ENCODE data around the gene FBN1.

The FBN1 gene

GRCh38 chr15:48580736-48581135 lies 64.8 kb downstream of the FBN1 start:
- no peak for DNase-seq (ENCODE audit: low spot score)

- no peak for DNase-seq (ENCODE audit: low spot score)
Observed at GRCh38 chr15:48579945-48580671, 65.4 kb downstream of the FBN1 start.

- no peak for DNase-seq (ENCODE audit: low spot score)
Observed at GRCh38 chr15:48578965-48579364, 66.5 kb downstream of the FBN1 start.

GRCh38 chr15:48577469-48577868 lies 68.0 kb downstream of the FBN1 start:
- DNase-seq (ENCODE audit: low spot score) = no peak

GRCh38 chr15:48574187-48574586 lies 71.3 kb downstream of the FBN1 start:
- DNase-seq (ENCODE audit: low spot score) = no peak

GRCh38 chr15:48573780-48574179 lies 71.7 kb downstream of the FBN1 start:
- no peak for DNase-seq (ENCODE audit: low spot score)

GRCh38 chr15:48572823-48573222 lies 72.7 kb downstream of the FBN1 start:
- no peak for DNase-seq (ENCODE audit: low spot score)

GRCh38 chr15:48571510-48571909 lies 74.0 kb downstream of the FBN1 start:
- DNase-seq (ENCODE audit: low spot score) = no peak

GRCh38 chr15:48570822-48571221 lies 74.7 kb downstream of the FBN1 start:
- DNase-seq (ENCODE audit: low spot score) = no peak

GRCh38 chr15:48569591-48570302 lies 75.8 kb downstream of the FBN1 start:
- DNase-seq (ENCODE audit: low spot score) = no peak

GRCh38 chr15:48566668-48567067 lies 78.8 kb downstream of the FBN1 start:
- no peak for DNase-seq (ENCODE audit: low spot score)

GRCh38 chr15:48565560-48566482 lies 79.7 kb downstream of the FBN1 start:
- DNase-seq (ENCODE audit: low spot score) = no peak

GRCh38 chr15:48564690-48565089 lies 80.8 kb downstream of the FBN1 start:
- no peak for DNase-seq (ENCODE audit: low spot score)

GRCh38 chr15:48563934-48564333 lies 81.6 kb downstream of the FBN1 start:
- DNase-seq (ENCODE audit: low spot score) = peak; percentile 2

- DNase-seq (ENCODE audit: low spot score) = no peak
Observed at GRCh38 chr15:48560321-48561051, 85.0 kb downstream of the FBN1 start.

- no peak for DNase-seq (ENCODE audit: low spot score)
Observed at GRCh38 chr15:48559285-48559684, 86.2 kb downstream of the FBN1 start.

- no peak for DNase-seq (ENCODE audit: low spot score)
Observed at GRCh38 chr15:48558226-48558625, 87.3 kb downstream of the FBN1 start.

GRCh38 chr15:48557335-48557734 lies 88.2 kb downstream of the FBN1 start:
- no peak for DNase-seq (ENCODE audit: low spot score)

GRCh38 chr15:48556159-48556897 lies 89.2 kb downstream of the FBN1 start:
- DNase-seq (ENCODE audit: low spot score) = no peak

GRCh38 chr15:48555241-48555881 lies 90.1 kb downstream of the FBN1 start:
- DNase-seq (ENCODE audit: low spot score) = no peak

- no peak for DNase-seq (ENCODE audit: low spot score)
Observed at GRCh38 chr15:48554112-48554511, 91.4 kb downstream of the FBN1 start.

All from SW480 (cell line).